ENCODE data around the gene KRIT1. TPM values are rescaled to one million over a fixed set of nuclear protein-coding genes. Genes with fewer than 3 reads are reported as not detected.
"Not testable (repeated sequence)": the region's sequence is repeated elsewhere in the genome, so short reads cannot be mapped to it uniquely, and the experiment has no call there.

The KRIT1 gene
- polyA plus RNA-seq, 1 donor from 2014 or later: 15.6 TPM

- Mint-ChIP-seq H3K27ac (peak overlapping the region in 1 of 3 donors; percentile 59), H3K4me3 (no peak overlapping the region), H3K27me3 (no peaks in the 10 kb centered on the region), H3K4me1 (peaks cover 9 to 16% (median 9%) of the 10 kb centered on the region in 3 donors), H3K9me3 (no peaks in the 10 kb centered on the region), H3K36me3 (peaks cover 3% of the 10 kb centered on the region)
Measured at GRCh38 chr7:92260248-92260781, 14.6 kb upstream of the KRIT1 start.

- H3K27ac Mint-ChIP-seq: peak overlapping the region in 1 of 3 donors; percentile 59
- H3K9me3 Mint-ChIP-seq: peaks cover 0 to 4% (median 0%) of the 10 kb centered on the region in 3 donors
- H3K27me3 Mint-ChIP-seq: no peaks in the 10 kb centered on the region
- no peak overlapping the region for H3K4me3 Mint-ChIP-seq
- H3K36me3 Mint-ChIP-seq: peaks cover 8% of the 10 kb centered on the region
- H3K4me1 Mint-ChIP-seq: peaks cover 12 to 16% (median 12%) of the 10 kb centered on the region in 3 donors
Measured at GRCh38 chr7:92259610-92260247, 14.0 kb upstream of the KRIT1 start.

- no peak overlapping the region for H3K27ac Mint-ChIP-seq
- H3K4me1 Mint-ChIP-seq: peaks cover 12 to 16% (median 12%) of the 10 kb centered on the region in 3 donors
- no peaks in the 10 kb centered on the region for H3K27me3 Mint-ChIP-seq
- H3K36me3 Mint-ChIP-seq: peaks cover 8% of the 10 kb centered on the region
- peaks cover 0 to 5% (median 0%) of the 10 kb centered on the region in 3 donors for H3K9me3 Mint-ChIP-seq
- no peak overlapping the region for H3K4me3 Mint-ChIP-seq
Measured at GRCh38 chr7:92259062-92259461, 13.3 kb upstream of the KRIT1 start.

GRCh38 chr7:92255308-92255707, 9.6 kb upstream of the KRIT1 start:
- Mint-ChIP-seq H3K9me3 (peaks cover 0 to 5% (median 0%) of the 10 kb centered on the region in 3 donors), H3K4me3 (no peak overlapping the region), H3K36me3 (peaks cover 14% of the 10 kb centered on the region), H3K27ac (no peak overlapping the region), H3K27me3 (no peaks in the 10 kb centered on the region), H3K4me1 (peaks cover 16 to 26% (median 17%) of the 10 kb centered on the region in 3 donors)

- H3K9me3 Mint-ChIP-seq, H3K27me3 Mint-ChIP-seq, H3K4me3 Mint-ChIP-seq, H3K27ac Mint-ChIP-seq: not testable (repeated sequence)
- H3K36me3 Mint-ChIP-seq: peaks cover 14% of the 10 kb centered on the region
- H3K4me1 Mint-ChIP-seq: peaks cover 14 to 23% (median 16%) of the 10 kb centered on the region in 3 donors
Measured at GRCh38 chr7:92254800-92255199, 9.1 kb upstream of the KRIT1 start.

- Mint-ChIP-seq H3K9me3 (peaks cover 0 to 5% (median 0%) of the 10 kb centered on the region in 3 donors), H3K27me3 (no peaks in the 10 kb centered on the region), H3K4me3 (peak overlapping the region in 1 of 4 donors; percentile 1), H3K27ac (no peak overlapping the region), H3K36me3 (peaks cover 13% of the 10 kb centered on the region), H3K4me1 (peaks cover 13 to 20% (median 14%) of the 10 kb centered on the region in 3 donors)
Measured at GRCh38 chr7:92253251-92253650, 7.5 kb upstream of the KRIT1 start.

- Mint-ChIP-seq H3K36me3 (peaks cover 13% of the 10 kb centered on the region), H3K4me1 (peaks cover 22 to 31% (median 27%) of the 10 kb centered on the region in 3 donors), H3K4me3 (peak overlapping the region in 1 of 4 donors; percentile 22), H3K27me3 (no peaks in the 10 kb centered on the region), H3K27ac (peak overlapping the region in 1 of 3 donors; percentile 29), H3K9me3 (peaks cover 0 to 5% (median 0%) of the 10 kb centered on the region in 3 donors)
Measured at GRCh38 chr7:92251181-92251580, 5.5 kb upstream of the KRIT1 start.

- H3K4me3 Mint-ChIP-seq: peak overlapping the region in 1 of 4 donors; percentile 20
- H3K27ac Mint-ChIP-seq: no peak overlapping the region
- H3K4me1 Mint-ChIP-seq: peaks cover 20 to 33% (median 27%) of the 10 kb centered on the region in 3 donors
- no peaks in the 10 kb centered on the region for H3K27me3 Mint-ChIP-seq
- peaks cover 13% of the 10 kb centered on the region for H3K36me3 Mint-ChIP-seq
- peaks cover 0 to 5% (median 0%) of the 10 kb centered on the region in 3 donors for H3K9me3 Mint-ChIP-seq
Measured at GRCh38 chr7:92250603-92251002, 4.9 kb upstream of the KRIT1 start.

GRCh38 chr7:92246360-92247101, 817 bp upstream of the KRIT1 start:
- Mint-ChIP-seq H3K27ac (peak overlapping the region; percentile 18 to 79 (median 67)), H3K4me1 (peaks cover 36 to 38% (median 37%) of the 10 kb centered on the region in 3 donors), H3K36me3 (peaks cover 6% of the 10 kb centered on the region), H3K9me3 (no peaks in the 10 kb centered on the region), H3K4me3 (peak overlapping the region; percentile 96 to 100 (median 98)), H3K27me3 (no peaks in the 10 kb centered on the region)

GRCh38 chr7:92244808-92245486, 767 bp downstream of the KRIT1 start:
- H3K36me3 Mint-ChIP-seq: peaks cover 5% of the 10 kb centered on the region
- peak overlapping the region; percentile 100 for H3K27ac Mint-ChIP-seq
- H3K27me3 Mint-ChIP-seq: no peaks in the 10 kb centered on the region
- peaks cover 30 to 38% (median 32%) of the 10 kb centered on the region in 3 donors for H3K4me1 Mint-ChIP-seq
- H3K9me3 Mint-ChIP-seq: no peaks in the 10 kb centered on the region
- H3K4me3 Mint-ChIP-seq: peak overlapping the region; percentile 99 to 100 (median 100)

GRCh38 chr7:92242972-92243371, 2.7 kb downstream of the KRIT1 start:
- Mint-ChIP-seq H3K36me3 (peaks cover 5% of the 10 kb centered on the region), H3K4me3 (peak overlapping the region in 2 of 4 donors; percentile 27 to 57), H3K27me3 (no peaks in the 10 kb centered on the region), H3K9me3 (no peaks in the 10 kb centered on the region), H3K4me1 (peaks cover 26 to 33% (median 28%) of the 10 kb centered on the region in 3 donors), H3K27ac (no peak overlapping the region)

GRCh38 chr7:92230547-92230946, 15.2 kb downstream of the KRIT1 start:
- Mint-ChIP-seq H3K4me1 (no peaks in the 10 kb centered on the region), H3K27ac (peak overlapping the region in 1 of 3 donors; percentile 4), H3K4me3 (no peak overlapping the region), H3K9me3 (peaks cover 0 to 3% (median 0%) of the 10 kb centered on the region in 3 donors), H3K36me3 (peaks cover 17% of the 10 kb centered on the region), H3K27me3 (no peaks in the 10 kb centered on the region)

- Mint-ChIP-seq H3K27me3 (no peaks in the 10 kb centered on the region), H3K36me3 (peaks cover 19% of the 10 kb centered on the region), H3K9me3 (peaks cover 0 to 3% (median 0%) of the 10 kb centered on the region in 3 donors), H3K4me1 (no peaks in the 10 kb centered on the region), H3K4me3 (no peak overlapping the region), H3K27ac (no peak overlapping the region)
Measured at GRCh38 chr7:92228742-92229141, 17.0 kb downstream of the KRIT1 start.

- Mint-ChIP-seq H3K27me3 (no peaks in the 10 kb centered on the region), H3K36me3 (peaks cover 18% of the 10 kb centered on the region), H3K27ac (no peak overlapping the region), H3K4me3 (peak overlapping the region in 1 of 4 donors; percentile 13), H3K4me1 (no peaks in the 10 kb centered on the region), H3K9me3 (peaks cover 0 to 3% (median 0%) of the 10 kb centered on the region in 3 donors)
Measured at GRCh38 chr7:92228100-92228499, 17.6 kb downstream of the KRIT1 start.
